ENCODE measurements around the gene ANKRD40.
"Not testable (repeated sequence)": the region's sequence is repeated elsewhere in the genome, so short reads cannot be mapped to it uniquely, and the experiment has no call there.

The ANKRD40 gene, protein sequence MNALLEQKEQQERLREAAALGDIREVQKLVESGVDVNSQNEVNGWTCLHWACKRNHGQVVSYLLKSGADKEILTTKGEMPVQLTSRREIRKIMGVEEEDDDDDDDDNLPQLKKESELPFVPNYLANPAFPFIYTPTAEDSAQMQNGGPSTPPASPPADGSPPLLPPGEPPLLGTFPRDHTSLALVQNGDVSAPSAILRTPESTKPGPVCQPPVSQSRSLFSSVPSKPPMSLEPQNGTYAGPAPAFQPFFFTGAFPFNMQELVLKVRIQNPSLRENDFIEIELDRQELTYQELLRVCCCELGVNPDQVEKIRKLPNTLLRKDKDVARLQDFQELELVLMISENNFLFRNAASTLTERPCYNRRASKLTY

DNA sequence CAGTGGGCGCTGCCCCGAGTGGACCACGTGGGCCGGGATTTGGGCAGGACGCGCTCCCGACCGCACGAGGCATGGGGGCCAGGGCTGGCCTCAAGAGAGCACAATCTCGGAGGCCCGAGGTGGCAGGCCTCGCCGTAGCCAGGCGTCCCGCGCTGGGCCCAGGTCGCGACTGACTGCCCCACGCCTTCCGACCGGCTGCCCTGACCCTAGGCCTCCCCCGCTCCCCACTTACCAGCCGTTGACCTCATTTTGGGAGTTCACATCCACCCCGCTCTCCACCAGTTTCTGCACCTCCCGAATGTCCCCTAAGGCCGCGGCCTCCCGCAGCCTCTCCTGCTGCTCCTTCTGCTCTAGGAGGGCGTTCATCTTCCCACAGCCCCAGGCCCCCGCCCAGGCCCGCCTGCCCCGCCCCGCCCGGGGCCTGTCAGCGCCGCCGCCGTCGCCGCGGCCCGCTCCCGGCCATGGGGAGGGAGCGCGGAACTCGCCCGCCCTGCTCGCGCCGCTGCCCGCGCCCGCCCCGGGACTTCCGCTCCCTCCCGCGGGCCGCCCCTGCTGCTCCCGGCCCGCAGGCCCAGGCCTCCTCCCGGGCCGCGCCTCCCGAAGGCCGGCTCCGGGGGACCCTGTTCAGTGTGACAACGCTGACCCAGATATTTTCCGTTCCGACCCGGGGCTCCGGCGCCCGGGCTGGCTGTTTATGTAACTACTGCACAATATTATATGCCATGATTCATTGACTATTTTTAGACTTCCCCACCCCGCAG lies at the start of gene ANKRD40:
TSS of gene ANKRD40 (minus strand) at position 626 of the 761 bp plus-strand sequence. CDS start at position 366, 260 bp downstream.
- peak; percentile 89 to 91 for DNase-seq

DNA sequence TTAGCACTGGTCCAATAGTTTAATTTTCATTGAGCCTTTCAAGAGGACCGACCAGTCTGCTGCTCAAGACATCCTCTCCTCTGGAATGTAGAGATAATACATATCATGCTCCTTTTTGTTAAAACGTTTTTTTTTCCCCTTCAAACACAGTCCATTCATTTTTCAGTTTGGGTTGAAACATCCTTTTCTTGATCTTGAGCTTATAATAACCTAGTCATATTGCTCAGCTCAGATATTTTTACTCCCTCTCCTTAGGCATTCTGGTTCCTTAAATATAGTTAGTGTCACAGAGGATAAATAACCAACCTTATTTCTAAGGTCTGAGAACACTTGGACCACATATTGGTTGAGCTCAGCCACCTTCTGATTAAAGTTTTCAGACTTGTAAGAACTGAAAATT lies 46.8 kb upstream of the ANKRD40 start:
- no peak for DNase-seq

DNA sequence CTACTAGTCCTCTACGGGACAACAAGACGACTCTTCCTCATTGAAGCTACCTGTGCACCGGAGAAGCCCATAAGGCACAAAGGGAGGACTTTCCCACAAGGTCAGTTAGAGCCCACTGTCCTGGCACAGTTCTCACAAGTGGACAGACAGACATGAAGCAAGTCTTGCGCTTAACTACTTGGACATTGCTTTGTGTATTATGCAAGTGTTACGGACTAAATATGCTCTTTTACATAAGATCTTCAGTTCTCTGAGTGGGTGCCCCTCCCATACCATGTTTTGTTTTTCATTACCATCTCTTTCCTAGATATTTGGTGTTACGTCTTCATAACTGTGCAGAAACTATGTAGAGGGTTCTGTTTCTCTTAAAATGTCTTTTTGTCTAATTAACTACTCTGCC lies 41.5 kb upstream of the ANKRD40 start:
- no peak for DNase-seq

DNA sequence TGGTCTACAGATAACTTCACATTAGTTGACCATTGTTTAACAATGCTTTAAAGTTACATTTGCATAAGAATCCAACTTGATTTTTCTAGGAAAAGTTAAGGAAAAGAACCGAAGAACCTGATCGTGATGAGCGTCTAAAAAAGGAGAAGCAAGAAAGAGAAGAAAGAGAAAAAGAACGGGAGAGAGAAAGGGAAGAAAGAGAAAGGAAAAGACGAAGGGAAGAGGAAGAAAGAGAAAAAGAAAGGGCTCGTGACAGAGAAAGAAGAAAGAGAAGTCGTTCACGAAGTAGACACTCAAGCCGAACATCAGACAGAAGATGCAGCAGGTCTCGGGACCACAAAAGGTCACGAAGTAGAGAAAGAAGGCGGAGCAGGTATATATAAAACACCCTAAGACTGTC lies 37.9 kb upstream of the ANKRD40 start:
- no peak for DNase-seq

DNA sequence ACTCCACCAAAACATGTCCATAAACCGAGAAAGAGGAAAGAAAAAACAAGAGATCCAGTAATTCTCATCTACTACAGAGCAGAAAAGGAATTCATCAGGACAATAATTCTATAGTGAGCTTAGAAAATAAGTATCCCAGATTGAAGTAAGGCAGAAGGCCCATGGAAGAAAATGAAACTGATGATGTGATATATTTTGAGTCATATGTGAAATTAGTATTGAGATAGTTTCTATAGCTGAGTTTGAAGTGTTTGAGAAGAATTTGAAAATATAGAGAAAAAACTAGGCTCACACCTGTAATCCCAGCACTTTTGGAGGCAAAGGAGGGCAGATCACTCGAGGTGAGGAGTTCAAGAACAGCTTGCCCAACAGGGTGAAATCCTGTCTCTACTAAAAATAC lies 31.4 kb upstream of the ANKRD40 start:
- no peak for DNase-seq

DNA sequence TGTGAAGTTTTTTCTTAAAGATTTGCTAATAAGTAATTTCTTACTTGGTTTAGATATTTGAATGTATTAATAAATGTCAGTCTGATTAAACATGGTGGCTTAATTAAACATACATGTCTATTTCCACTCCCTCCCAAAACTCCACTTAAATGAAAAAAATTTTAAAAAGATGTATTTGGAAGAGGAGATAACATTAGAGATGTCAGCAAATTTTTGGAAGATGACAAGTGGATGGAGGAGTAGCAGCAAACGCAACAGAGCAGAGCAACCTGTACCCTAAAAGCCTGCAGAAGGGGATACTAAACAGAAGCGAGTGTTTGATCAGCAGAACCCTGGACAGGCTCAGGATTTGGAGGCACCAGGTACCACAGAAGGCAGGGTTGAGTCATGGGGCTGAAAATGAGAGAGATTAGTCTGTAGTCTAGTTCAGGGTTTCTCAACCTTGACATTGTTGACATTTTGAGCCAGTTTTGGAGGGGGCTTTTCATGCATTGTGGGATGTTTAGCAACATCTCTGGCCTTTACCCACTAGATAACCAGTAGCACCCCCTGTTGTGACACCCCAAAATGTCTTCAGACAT lies 29.5 kb upstream of the ANKRD40 start:
- DNase-seq, result no peak

DNA sequence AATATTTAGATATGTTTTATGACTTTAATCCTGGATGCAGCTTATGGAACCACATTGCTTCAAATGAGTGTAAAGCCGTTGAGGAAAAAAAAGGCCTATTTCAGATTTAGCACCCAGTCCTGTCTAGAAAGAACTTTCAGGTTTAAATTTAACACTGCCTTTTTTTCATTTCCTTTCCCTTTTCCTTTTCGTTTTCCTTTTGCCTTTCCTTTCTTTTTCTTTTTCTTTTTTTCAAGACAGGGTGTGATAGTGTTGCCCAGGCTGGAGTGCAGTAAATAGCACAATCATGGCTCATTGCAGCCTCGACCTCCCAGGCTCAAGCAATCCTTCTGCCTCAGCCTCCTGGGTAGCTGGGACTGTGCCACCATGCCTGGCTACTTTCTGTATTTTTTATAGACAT lies 27.6 kb upstream of the ANKRD40 start:
- no peak for DNase-seq

DNA sequence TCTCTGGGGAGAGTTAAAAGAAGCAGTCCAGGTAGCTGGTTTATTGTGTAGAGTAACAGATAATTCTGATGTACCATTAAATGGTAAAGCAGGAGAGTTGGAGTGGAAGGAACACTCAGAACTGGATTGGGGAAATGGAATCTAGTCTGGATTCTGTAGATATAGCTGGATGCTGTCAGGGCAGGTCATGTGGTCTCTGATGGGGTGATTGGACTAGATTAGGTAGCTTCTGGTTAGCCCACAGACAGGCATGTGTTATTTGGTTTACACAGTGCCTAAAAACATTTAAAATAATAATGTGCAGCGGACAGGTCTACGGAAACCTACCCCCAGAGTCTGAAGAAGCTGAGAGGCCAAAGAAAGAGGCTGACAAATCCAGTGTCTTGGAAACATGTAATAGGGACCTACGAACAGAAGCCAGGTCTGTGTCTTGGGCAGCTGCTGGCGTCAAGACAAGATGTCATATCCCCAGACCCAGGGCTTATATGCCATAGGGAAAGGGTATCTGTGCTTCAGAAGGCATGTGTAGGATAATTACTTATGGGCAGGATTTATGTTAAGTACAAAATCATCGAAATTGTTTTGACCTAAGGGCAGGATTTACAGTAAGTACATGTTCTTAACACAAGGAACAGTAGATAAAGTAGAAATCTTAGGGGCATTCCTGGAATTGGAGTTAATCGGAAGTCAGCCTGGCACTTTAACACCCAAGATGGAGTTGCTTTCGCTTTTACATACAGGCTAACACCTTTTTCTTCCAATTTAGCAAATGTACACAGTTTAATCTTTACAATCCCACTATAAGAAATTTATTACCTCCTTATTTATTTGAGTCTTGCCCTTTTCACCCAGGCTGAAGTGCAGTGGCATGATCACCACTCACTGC lies 24.1 kb upstream of the ANKRD40 start:
- DNase-seq, result no peak

DNA sequence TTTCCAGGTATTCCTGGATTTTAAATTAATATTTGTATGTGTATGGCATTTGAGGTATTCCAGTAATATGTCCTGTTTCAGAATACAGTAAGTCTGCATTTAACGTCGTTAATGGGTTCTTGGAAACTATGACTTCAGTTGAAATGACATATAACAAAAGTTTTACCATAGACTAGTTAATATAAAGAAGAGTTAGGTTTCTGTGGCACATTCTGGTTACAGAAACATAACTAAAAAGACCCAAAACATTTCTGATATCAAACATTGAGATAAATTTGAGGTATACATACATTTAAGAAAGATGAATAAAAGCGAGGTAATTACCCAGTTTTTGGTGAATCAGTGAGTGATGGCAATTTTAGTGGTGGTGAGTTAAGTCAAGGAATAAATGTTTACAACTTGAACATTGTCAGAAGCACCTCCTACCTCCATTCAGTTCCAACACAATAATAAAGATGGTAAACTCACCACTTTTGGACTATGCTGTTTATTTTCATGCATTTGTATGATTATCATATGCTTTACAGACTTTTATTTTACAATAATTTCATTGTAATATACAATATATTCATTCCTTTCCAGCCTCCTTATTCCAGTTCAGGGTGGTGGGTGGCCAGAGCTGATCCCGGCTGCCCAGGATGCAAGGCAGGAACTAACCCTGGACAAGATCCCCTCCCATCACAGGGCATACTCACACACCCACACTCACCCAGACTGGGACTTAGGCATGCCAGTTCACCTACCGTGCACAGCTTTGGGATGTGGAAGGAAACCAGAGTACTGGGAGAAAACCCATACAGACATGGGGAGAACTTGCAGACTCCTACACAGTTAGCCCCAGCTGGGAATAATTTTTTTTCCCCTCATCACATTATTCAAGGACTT lies 21.4 kb upstream of the ANKRD40 start:
- DNase-seq, result no peak

DNA sequence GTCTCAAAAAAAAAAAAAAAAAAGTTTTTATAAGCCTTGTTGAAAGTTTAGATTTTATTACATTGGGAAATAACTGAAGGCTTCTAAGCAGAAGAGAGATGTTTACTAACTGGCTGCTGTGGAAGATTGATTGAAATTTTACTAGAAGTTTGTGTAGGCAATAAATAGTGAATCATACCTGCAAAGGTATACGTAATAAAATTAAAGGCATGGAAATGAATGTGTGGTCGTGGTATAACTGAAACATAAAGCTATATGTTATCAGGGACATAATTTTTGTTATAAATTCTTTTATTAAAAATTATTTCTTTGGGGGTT lies 20.4 kb upstream of the ANKRD40 start:
- DNase-seq, result no peak

DNA sequence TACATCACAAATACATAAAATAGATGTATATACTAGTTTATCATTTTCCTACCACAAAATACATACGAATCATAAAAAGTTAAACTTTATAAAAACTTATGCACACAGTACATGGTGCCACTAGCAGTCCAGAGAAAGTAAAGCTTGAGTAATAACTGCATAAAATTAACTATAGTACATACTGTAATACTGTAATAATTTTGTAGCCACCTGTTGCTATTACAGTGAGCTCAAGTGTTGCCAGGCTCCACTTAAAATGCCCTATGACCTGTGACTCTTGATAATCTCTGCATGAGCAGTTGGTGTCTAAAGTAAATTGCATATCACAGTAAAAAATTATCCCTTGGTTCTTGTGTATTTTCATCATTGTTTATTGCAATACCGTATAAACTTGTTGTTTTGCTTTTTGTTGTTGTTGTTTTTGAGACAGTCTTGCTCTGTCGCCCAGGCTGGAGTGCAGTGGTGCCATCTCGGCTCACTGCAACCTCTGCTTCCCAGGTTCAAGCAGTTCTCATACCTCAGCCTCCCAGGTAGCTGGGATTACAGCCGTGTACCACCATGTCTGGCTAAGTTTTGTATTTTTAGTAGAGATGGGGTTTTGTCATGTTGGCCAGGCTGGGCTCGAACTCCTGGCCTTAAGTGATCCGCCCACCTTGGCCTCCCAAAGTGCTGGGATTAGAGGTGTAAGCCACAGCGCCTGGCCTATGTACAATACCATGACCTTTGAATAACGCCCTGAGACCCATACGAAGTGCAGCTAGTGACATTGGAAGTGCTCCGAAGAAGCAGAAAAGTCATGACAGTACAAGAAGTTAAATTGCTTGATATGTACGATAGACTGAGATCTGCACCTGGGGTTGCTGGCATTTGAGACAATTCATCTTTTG lies 18.3 kb upstream of the ANKRD40 start:
- DNase-seq, result no peak

DNA sequence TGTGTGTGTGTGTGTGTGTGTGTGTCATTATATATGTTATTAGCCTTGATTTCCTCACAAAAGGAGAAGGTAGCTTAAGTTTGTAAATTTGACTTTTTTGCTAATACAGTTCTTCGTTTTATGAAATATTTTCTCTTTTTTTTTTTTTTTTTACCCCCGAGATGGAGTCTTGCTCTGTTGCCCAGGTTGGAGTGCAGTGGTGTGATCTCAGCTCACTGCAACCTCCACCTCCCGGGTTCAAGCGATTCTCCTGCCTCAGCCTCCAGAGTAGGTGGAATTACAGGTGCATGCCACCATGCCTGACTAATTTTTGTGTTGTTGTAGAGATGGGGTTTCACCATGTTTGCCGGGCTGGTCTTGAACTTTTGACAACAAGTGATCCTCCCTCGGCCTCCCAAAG lies 16.9 kb upstream of the ANKRD40 start:
- DNase-seq, result not testable (repeated sequence)

DNA sequence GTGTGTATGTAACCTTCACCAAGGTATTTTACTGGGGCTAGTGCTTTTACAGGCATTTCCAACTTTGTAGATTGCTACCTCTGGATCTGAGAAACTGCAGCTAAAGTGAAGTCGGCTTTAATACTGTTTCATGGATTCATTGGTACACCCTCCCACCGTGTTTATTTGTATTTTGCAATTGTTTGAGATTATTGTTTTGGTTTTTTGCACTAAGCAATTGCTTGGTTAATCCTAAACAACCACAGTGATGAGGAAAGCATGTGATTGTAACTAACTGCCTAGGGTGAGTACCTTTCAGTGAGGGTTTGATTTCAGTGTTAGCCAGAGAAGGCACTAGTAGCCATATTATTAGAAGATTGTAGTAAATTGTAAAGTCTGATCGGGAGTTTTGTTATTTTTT lies 15.0 kb upstream of the ANKRD40 start:
- no peak for DNase-seq

DNA sequence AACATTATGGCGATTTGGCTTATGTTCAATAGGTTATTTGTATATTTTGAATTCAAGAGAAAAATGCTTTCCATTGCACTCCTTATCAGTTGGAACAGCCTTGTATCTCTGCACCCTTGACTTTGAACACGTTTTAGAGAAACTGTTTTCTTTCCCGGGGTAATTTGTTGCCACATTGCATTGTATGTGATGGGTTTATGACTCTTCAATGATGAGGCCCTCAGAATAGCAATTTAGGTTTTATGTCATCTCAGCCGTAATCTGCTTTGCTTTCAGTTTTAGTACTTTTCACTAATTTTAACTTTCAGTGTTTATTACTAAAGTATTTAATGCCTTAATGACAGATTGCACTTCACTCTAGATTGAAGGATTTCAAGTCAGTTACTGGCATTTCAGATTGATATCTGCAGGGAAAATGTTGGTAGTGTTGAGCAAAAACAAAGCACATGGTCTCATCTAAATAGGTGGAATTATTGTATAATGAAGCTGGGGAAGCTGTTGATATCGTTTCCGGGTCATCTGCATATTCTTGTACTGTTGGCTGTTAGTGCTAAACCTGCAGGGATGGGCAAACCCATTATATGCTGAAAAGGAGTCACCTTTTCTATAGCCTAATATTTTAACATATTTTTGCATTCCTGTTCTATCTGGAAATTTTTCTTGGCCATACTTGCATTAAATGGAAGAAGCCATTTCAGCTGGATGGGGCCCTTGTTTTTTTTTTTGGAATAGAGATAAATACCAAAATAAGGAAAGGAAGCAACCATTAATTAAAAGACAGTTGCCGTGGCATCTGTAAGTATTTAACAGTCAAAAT lies 13.7 kb upstream of the ANKRD40 start:
- no peak for DNase-seq

DNA sequence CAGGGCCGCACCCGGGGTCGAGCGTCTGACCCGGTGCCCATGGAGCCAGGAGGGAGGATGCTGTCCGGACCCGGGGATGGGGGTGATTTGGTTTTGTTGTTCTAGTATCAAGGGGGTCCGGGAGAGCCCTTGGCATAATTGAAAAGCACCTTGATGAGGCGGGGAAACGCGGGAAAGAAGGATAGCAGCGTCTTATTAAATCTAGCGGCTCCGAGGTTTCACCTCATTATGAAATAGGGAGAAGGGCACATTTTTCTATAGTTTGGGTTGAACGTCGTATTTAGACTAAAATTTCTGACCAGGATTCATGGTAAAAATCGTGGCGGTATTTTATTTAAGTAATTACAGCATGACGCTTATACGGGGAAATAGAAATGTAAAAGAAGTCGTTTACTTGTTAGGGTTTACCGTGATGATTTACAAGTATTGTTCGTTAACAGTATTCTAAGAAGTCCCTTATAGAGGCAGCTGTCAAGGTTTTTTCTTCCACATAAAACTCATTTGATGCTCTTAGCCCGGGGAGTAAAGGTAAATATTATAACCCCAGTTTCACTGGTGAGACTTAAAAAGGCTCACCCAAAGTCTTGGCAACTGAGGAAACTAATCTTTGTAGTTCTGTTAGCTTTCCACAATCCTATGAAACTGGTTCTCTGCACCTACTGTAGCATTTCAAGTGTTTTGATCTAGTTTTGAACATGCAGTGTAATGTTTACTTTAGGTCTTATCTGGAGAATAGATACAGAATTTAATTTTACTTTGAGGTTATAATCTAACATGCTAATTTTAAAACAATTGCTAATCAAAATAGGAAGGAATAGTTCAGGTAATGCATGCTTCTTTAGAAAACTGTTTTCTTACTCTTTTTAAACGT lies 12.4 kb upstream of the ANKRD40 start:
- no peak for DNase-seq

DNA sequence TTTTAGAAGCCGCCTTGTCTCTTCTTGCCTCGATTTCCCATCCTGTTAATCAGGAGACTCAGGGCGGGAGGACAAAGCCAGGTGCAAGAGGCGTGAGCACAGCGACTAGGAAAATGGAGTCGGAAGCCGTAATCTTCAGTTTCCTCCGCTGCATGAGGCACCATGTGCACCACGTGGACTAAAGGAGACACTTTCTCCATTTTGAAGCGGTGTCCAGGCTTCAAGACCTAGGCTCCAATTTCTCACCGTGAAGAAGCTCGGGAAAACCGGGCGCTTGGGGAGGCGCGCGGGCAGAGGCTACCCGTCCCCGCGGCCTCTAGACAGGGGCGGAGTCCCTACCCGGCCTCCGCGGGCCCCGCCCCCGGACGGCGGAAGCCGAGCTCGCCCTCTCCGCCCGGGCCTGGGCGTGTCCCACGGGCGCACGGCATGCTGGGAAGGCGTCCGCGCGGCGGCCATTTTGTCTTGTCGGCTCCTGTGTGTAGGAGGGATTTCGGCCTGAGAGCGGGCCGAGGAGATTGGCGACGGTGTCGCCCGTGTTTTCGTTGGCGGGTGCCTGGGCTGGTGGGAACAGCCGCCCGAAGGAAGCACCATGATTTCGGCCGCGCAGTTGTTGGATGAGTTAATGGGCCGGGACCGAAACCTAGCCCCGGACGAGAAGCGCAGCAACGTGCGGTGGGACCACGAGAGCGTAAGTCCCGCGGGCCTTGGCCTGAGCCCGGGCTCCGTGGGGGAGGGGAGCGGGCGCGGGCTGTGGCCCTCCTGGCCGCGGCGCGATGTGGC lies 11.6 kb upstream of the ANKRD40 start, which contains the start of gene LUC7L3:
TSS of gene LUC7L3 (plus strand) at position 460 of the 780 bp plus-strand sequence. CDS start at position 590, 130 bp downstream.
- peak; percentile 93 to 96 for DNase-seq

DNA sequence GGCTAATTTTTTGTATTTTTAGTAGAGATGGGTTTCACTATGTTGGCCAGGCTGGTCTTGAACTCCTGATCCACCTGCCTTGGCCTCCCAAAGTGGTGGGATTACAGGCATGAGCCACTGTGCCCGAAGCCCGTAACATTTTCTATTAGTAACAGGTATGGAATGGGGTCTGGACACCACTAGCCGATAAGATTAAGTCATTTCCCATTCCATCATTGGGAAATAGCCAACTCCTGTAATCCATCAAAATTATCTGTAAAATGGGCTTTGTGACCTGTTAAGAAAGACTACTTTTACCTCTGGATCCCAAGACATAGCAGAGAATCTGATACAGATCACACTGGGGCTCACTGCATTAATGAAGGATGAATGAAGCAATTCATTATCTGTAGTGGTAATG lies 7.8 kb upstream of the ANKRD40 start:
- no peak for DNase-seq

DNA sequence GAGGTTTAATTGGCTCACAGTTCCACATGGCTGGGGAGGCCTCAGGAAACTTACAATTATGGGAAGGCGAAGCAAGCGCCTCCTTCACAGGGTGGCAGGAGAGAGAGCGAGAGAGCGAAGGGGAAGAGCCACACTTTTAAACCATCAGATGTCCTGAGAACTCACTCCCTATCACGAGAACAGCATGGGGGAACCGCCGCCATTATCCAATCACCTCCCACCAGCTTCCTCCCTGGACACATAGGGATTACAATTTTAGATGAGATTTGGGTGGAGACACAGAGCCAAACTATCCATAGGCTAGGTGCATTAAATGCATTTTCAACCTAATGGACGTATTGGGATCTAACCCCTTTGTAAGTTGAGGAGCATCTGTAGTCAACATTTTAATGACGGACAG lies 4.9 kb upstream of the ANKRD40 start:
- no peak for DNase-seq

Data from SHP77 (cell line).